H1 (cell line): ENCODE data around the gene CLDN4. TPM values are rescaled to one million over a fixed set of nuclear protein-coding genes. Genes with fewer than 3 reads are reported as not detected.

Experiments
- CTCF ChIA-PET: fragments of 300-600 bp; sonication (Branson Sonifier 250); formaldehyde crosslinking; loops from one replicate; lab custom pipeline; 2021; ENCODE audit not compliant: partially characterized antibody; lab: Charles Lee
- POLR2A ChIA-PET: fragments of 300-600 bp; sonication (Branson Sonifier 250); formaldehyde crosslinking; loops from one replicate; lab custom pipeline; 2021; ENCODE audit warnings: inconsistent platforms; ENCODE audit not compliant: partially characterized antibody; lab: Charles Lee
- DNase-seq, 2 experiments: peaks; one replicate each; pipeline versions ENCODE4 v3.0.0 to v3.0.0-alpha.2; 2010 to 2022; ENCODE audit warnings: low spot score in 2 of 2, low read depth in 1 of 2, mixed read lengths in 1 of 2
- FAIRE-seq: peaks from 2 replicates; lab custom pipeline; 2011; peaks lifted over from hg19 to GRCh38; lab: Jason Lieb, UNC
- H2AFZ ChIP-seq: 2 replicates; pipeline ENCODE4 v1.8.1; 2012; ENCODE audit warnings: low read length, inconsistent platforms
- H2AK5ac ChIP-seq: 2 replicates; pipeline ENCODE4 v1.6.1; 2013; ENCODE audit warnings: low read depth, low read length
- H2BK120ac ChIP-seq: replicated peaks from 2 replicates; pipeline ENCODE3; 2013; ENCODE audit warnings: low read depth, low read length, inconsistent platforms
- H2BK12ac ChIP-seq: 2 replicates; pipeline ENCODE4 v1.6.1; 2013; ENCODE audit warnings: low read depth, low read length
- H2BK15ac ChIP-seq: 2 replicates; pipeline ENCODE4 v1.6.1; 2013; ENCODE audit warnings: low read length
- H2BK20ac ChIP-seq: 2 replicates; pipeline ENCODE4 v1.6.1; 2013; ENCODE audit warnings: low read length
- H2BK5ac ChIP-seq: 2 replicates; pipeline ENCODE4 v1.6.1; 2013; ENCODE audit warnings: low read depth, low read length
- H3K14ac ChIP-seq: 2 replicates; pipeline ENCODE4 v1.6.1; 2013; ENCODE audit warnings: inconsistent platforms; ENCODE audit not compliant: insufficient read length
- H3K18ac ChIP-seq: 2 replicates; pipeline ENCODE4 v1.6.1; 2013; ENCODE audit warnings: low read length; ENCODE audit errors: extremely low read depth
- H3K23ac ChIP-seq: 2 replicates; pipeline ENCODE4 v1.6.1; 2013; ENCODE audit warnings: inconsistent platforms; ENCODE audit not compliant: insufficient read length
- H3K23me2 ChIP-seq: 2 replicates; pipeline ENCODE4 v1.6.1; 2013; ENCODE audit warnings: low read depth, low read length
- H3K27ac ChIP-seq: 2 replicates; pipeline ENCODE4 v1.6.1; 2011; ENCODE audit warnings: low read depth, low read length, inconsistent platforms
- H3K27me3 ChIP-seq, 4 experiments: replicated peaks in 1 of 4; 1 replicate in 1 of 4; 2 replicates in 3 of 4; pipeline versions ENCODE4 v1.6.1 to v1.8.1; 2011 to 2013; ENCODE audit warnings: low read length in 3 of 4, mild to moderate bottlenecking in 3 of 4, inconsistent platforms in 2 of 4, mixed read lengths in 2 of 4, moderate library complexity in 1 of 4; ENCODE audit not compliant: control insufficient read depth in 3 of 4, insufficient read depth in 3 of 4; ENCODE audit errors: extremely low read depth in 1 of 4
- H3K36me3 ChIP-seq, 4 experiments: 2 replicates each; pipeline versions ENCODE4 v1.6.1 to v1.8.1; 2011 to 2013; ENCODE audit warnings: mild to moderate bottlenecking in 4 of 4, low read length in 3 of 4, moderate library complexity in 2 of 4, control low read depth in 1 of 4, inconsistent platforms in 1 of 4; ENCODE audit not compliant: insufficient read depth in 4 of 4, control insufficient read depth in 2 of 4
- H3K4ac ChIP-seq: replicated peaks from 2 replicates; pipeline ENCODE3; 2013; ENCODE audit warnings: low read length, low read depth, mixed read lengths, inconsistent platforms; ENCODE audit not compliant: insufficient read length
- H3K4me1 ChIP-seq, 4 experiments: replicated peaks in 1 of 4; 1 replicate in 1 of 4; 2 replicates in 3 of 4; pipeline versions ENCODE4 v1.6.1 to v1.8.1; 2011 to 2013; ENCODE audit warnings: low read length in 3 of 4, inconsistent platforms in 2 of 4, mixed read lengths in 1 of 4; ENCODE audit not compliant: insufficient read depth in 4 of 4, control insufficient read depth in 3 of 4
- H3K4me2 ChIP-seq, 2 experiments: 2 replicates each; pipeline versions ENCODE4 v1.6.1 to v1.8.1; 2011 to 2013; ENCODE audit warnings: low read depth in 2 of 2, low read length in 2 of 2, control low read depth in 1 of 2, inconsistent platforms in 1 of 2, mild to moderate bottlenecking in 1 of 2; ENCODE audit not compliant: insufficient read depth in 1 of 2
- H3K4me3 ChIP-seq, 4 experiments: fragments of 200-600, 300-600 bp in 1 of 4; sonication (generic), shearing (Covaris generic), sonication (Bioruptor Twin) in 1 of 4; 2 replicates each; pipeline versions ENCODE4 v1.5.1 to v1.8.1; 2011 to 2016; ENCODE audit warnings: low read length in 4 of 4, low read depth in 3 of 4, control low read depth in 2 of 4, inconsistent platforms in 2 of 4, mild to moderate bottlenecking in 2 of 4, mixed read lengths in 1 of 4, moderate library complexity in 1 of 4; ENCODE audit not compliant: insufficient read depth in 2 of 4; ENCODE audit errors: extremely low read depth in 1 of 4
- H3K56ac ChIP-seq: replicated peaks from 2 replicates; pipeline ENCODE3; 2013; ENCODE audit warnings: low read depth, mild to moderate bottlenecking, mixed read lengths, low read length, inconsistent platforms; ENCODE audit not compliant: insufficient read length
- H3K79me1 ChIP-seq: 2 replicates; pipeline ENCODE4 v1.6.1; 2013; ENCODE audit warnings: low read depth, low read length, control low read depth
- H3K79me2 ChIP-seq, 2 experiments: 2 replicates each; pipeline versions ENCODE4 v1.6.1 to v1.8.1; 2012 to 2013; ENCODE audit warnings: low read length in 2 of 2, mild to moderate bottlenecking in 2 of 2, inconsistent platforms in 1 of 2; ENCODE audit not compliant: insufficient read depth in 2 of 2, control insufficient read depth in 1 of 2
- H3K9ac ChIP-seq, 4 experiments: replicated peaks in 1 of 4; 1 replicate in 1 of 4; 2 replicates in 3 of 4; pipeline versions ENCODE4 v1.6.1 to v1.8.1; 2011 to 2013; ENCODE audit warnings: low read depth in 3 of 4, low read length in 3 of 4, control low read depth in 2 of 4, mild to moderate bottlenecking in 2 of 4, moderate library complexity in 2 of 4, inconsistent platforms in 1 of 4; ENCODE audit errors: extremely low read depth in 1 of 4
- H3K9me3 ChIP-seq, 2 experiments: 2 replicates each; pipeline versions ENCODE4 v1.6.1 to v1.8.1; 2012 to 2013; ENCODE audit warnings: mild to moderate bottlenecking in 2 of 2, moderate library complexity in 2 of 2, control low read depth in 1 of 2, inconsistent platforms in 1 of 2, low read depth in 1 of 2, low read length in 1 of 2, mixed read lengths in 1 of 2; ENCODE audit not compliant: insufficient read depth in 2 of 2
- H4K20me1 ChIP-seq, 2 experiments: replicated peaks in 1 of 2; 2 replicates each; pipeline versions ENCODE3 to v1.8.1; 2011 to 2013; ENCODE audit warnings: inconsistent platforms in 2 of 2, low read length in 2 of 2, mild to moderate bottlenecking in 1 of 2; ENCODE audit not compliant: insufficient read depth in 2 of 2, control insufficient read depth in 1 of 2
- H4K5ac ChIP-seq: 2 replicates; pipeline ENCODE4 v1.6.1; 2013; ENCODE audit warnings: low read length, low read depth, mixed read lengths, inconsistent platforms; ENCODE audit not compliant: insufficient read length
- H4K8ac ChIP-seq: 2 replicates; pipeline ENCODE4 v1.8.0; 2013; ENCODE audit warnings: mild to moderate bottlenecking, moderate library complexity, low read length, inconsistent platforms; ENCODE audit not compliant: insufficient read depth; ENCODE audit errors: extremely low read depth
- H4K91ac ChIP-seq: replicated peaks from 2 replicates; pipeline ENCODE3; 2013; ENCODE audit warnings: low read length, mixed read lengths, inconsistent platforms; ENCODE audit not compliant: insufficient read length
- ASH2L ChIP-seq: fragments of 200-600, 300-600 bp; sonication (generic); IDR thresholded peaks from one replicate; pipeline ENCODE4 v1.7.1; 2017; ENCODE audit warnings: low read length
- HDAC6 ChIP-seq: IDR thresholded peaks from one replicate; pipeline ENCODE4 v1.7.1; 2012; ENCODE audit warnings: low read depth, mild to moderate bottlenecking, inconsistent platforms, low read length, moderate library complexity
- PHF8 ChIP-seq: fragments of 200-600 bp; sonication (generic); conservative IDR thresholded peaks from 2 replicates; pipeline ENCODE4 v1.7.1; 2012; ENCODE audit warnings: low read depth, mild to moderate bottlenecking, inconsistent platforms, low read length, moderate library complexity
- POLR2A ChIP-seq, 2 experiments: IDR thresholded peaks; 1 replicate in 1 of 2; 2 replicates in 1 of 2; pipeline ENCODE4 v1.6.1; 2011; ENCODE audit warnings: low read depth in 2 of 2, low read length in 2 of 2, mild to moderate bottlenecking in 2 of 2; ENCODE audit errors: control extremely low read depth in 1 of 2
- RAD21 ChIP-seq, 2 experiments: IDR thresholded peaks in 1 of 2; conservative IDR thresholded peaks in 1 of 2; 2 replicates each; pipeline ENCODE4 v1.6.1; 2011; ENCODE audit warnings: low read depth in 2 of 2, low read length in 2 of 2, improper control_type of control experiment in 1 of 2, inconsistent platforms in 1 of 2, mild to moderate bottlenecking in 1 of 2, moderate library complexity in 1 of 2
- RBBP5 ChIP-seq: IDR thresholded peaks from 2 replicates; pipeline ENCODE4 v1.7.1; 2012; ENCODE audit warnings: low read depth, mild to moderate bottlenecking, inconsistent platforms, low read length, moderate library complexity, borderline replicate concordance
- RNF2 ChIP-seq: fragments of 200-900, 300-1000 bp; sonication (generic); IDR thresholded peaks from 2 replicates; pipeline ENCODE4 v1.7.1; 2016; ENCODE audit warnings: borderline replicate concordance, low read depth, mild to moderate bottlenecking, antibody characterized with exemption, low read length; ENCODE audit not compliant: poor library complexity, severe bottlenecking; ENCODE audit errors: missing control alignments
- RXRA ChIP-seq: IDR thresholded peaks from 2 replicates; pipeline ENCODE4 v1.6.1; 2011; ENCODE audit warnings: low read depth, mild to moderate bottlenecking, low read length, moderate library complexity; ENCODE audit not compliant: insufficient read depth
- WGBS, 2 experiments: shearing (Covaris generic) in 1 of 2; methylation state at CpG; one replicate each; pipeline versions ENCODE4 v1.1.6 to v1.1.7; 2013 to 2015; ENCODE audit warnings: low lambda C conversion rate in 2 of 2, mixed read lengths in 2 of 2, inconsistent platforms in 1 of 2, low coverage in 1 of 2, missing lambda C conversion rate in 1 of 2; ENCODE audit not compliant: insufficient replicate concordance in 2 of 2, insufficient coverage in 1 of 2, insufficient read length in 1 of 2; ENCODE audit errors: extremely low coverage in 1 of 2, missing lambda C conversion rate in 1 of 2; 5-methylcytosine and 5-hydroxymethylcytosine counted together
- polyA plus RNA-seq, 7 experiments: library from polyadenylated mRNA; depleted of rRNA in 3 of 7; stranded (reverse) in 5 of 7; unstranded in 2 of 7; fragments of >200 nt in 5 of 7; fragments of 200-250 nt in 2 of 7; gene quantifications; 1 replicate in 5 of 7; 2 replicates in 1 of 7; 4 replicates in 1 of 7; pipeline versions ENCODE4 v1.2.1 to v1.2.3, GENCODE V29; 2011 to 2013; ENCODE audit warnings: missing spikeins in 2 of 7, mixed read lengths in 2 of 7
- total RNA-seq: library from RNA; stranded (reverse); fragmentation: NEBNext Ultra II Directional; extraction: Animal tissue kit (Norgen Biotek cat#: 25700); gene quantifications from 2 replicates; pipeline ENCODE4 v1.2.1, GENCODE V29; 2021

Gene CLDN4
- total and polyA plus RNA-seq, 2 of the 8 experiments (the other 6 are each of a cell fraction or from before 2014, with no cell fraction given) = 28.0 to 69.3 TPM

DNA sequence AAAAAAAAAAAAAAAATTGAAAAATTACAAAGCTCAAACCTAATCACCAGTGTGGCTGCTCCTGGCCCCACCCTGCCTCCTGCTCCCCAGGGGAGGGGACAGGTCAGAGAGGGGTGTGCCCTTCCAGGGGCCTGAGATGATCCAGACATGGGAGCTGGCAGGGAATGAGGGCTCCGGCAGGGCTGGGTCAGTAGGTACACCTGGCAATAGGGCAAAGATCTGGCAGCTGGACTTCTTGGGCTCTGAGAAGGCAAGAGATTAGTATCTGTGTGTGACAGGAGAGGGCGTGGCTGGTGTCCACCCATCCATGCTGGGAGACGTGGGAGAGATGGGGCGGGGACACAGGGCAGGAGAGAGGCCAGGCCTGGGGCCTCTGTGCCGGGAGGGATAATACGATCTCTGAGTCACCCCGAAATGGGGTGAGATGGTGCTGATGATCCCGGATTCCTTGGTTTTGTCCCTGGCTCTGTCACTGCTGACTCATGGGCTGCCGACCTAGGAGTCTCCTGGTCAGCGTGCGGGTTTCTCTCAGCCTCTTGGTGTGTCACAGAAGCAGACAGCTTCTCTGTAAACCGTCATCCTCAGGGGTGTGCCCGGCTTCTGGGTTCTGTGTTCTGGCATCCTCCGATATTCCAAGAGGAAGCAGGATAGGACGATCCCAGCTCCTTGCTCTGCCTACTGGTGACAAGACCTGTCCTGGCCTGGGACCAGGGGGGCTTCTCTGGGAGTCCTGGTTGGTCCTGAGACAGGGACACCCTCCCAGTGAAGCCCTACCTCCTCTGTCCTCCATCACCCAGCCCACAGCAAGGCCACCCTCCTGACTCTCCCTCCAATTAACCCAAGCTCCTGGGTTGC, 8.2 kb upstream of the CLDN4 start:
- no peak for DNase-seq
- ChIA-PET CTCF (interaction anchor here (0.6 to 3.4 kb wide), 15 partner anchors 11 to 380 kb away, joined by 3 to 19 read pairs (median 4); partner anchors contain the start of gene ABHD11), POLR2A (interaction anchor here (1.1 to 3.4 kb wide), 4 partner anchors 7 to 18 kb away, joined by 3 to 20 read pairs (median 4); no protein-coding TSS in a partner anchor)
- H3K56ac ChIP-seq = no peak overlapping the region
- H2AFZ ChIP-seq = no peak overlapping the region
- no peak overlapping the region for H3K4me3 ChIP-seq
- H3K23me2 ChIP-seq = no peaks in the 10 kb centered on the region
- H4K20me1 ChIP-seq = no peaks in the 10 kb centered on the region
- no peak overlapping the region for H3K23ac ChIP-seq
- H3K4ac ChIP-seq = no peak overlapping the region
- WGBS, 2 experiments = 90% methylated on average over 14 of the region's 15 CpGs; no CpG with 5 or more reads in 1 of the 2 experiments
- H3K4me1 ChIP-seq = peaks cover 3 to 5% (median 4%) of the 10 kb centered on the region in 4 experiments
- H3K18ac ChIP-seq = no peak overlapping the region
- no peak overlapping the region; a peak in 2 of 7 replicates for H3K9ac ChIP-seq
- H3K4me2 ChIP-seq = no peak overlapping the region
- H2AK5ac ChIP-seq = no peak overlapping the region
- no peak overlapping the region for H2BK120ac ChIP-seq
- FAIRE-seq = no peak
- no peak overlapping the region for H3K14ac ChIP-seq
- H3K36me3 ChIP-seq = no peaks in the 10 kb centered on the region
- no peaks in the 10 kb centered on the region for H3K79me1 ChIP-seq
- peak overlapping the region; percentile 68; the same call in 1 of the 2 replicates for H2BK12ac ChIP-seq
- H4K5ac ChIP-seq = no peak overlapping the region
- peaks cover 0 to 5% (median 0%) of the 10 kb centered on the region in 4 experiments; a peak in 1 of 7 replicates for H3K27me3 ChIP-seq
- peak overlapping the region; percentile 61; the same call in 1 of the 2 replicates for H2BK15ac ChIP-seq
- H2BK5ac ChIP-seq = 0 out of 2 replicates have a peak overlapping the region, but pooled peaks have one; percentile 24
- peak overlapping the region; percentile 65; the same call in 1 of the 2 replicates for H4K8ac ChIP-seq
- no peaks in the 10 kb centered on the region for H3K9me3 ChIP-seq
- no peaks in the 10 kb centered on the region for H3K79me2 ChIP-seq
- H2BK20ac ChIP-seq = no peak overlapping the region
- H3K27ac ChIP-seq = no peak overlapping the region
- H4K91ac ChIP-seq = no peak overlapping the region
- no peak for TF ChIP-seq POLR2A (IDR thresholded peaks at IDR 0.05; ENCODE audit: control extremely low read depth in 1 of 2, low read depth in 2 of 2, low read length in 2 of 2)
- TF ChIP-seq RBBP5 = no peak
- TF ChIP-seq PHF8 = no peak
- no peak for TF ChIP-seq HDAC6
- TF ChIP-seq ASH2L = no peak
- no peak for TF ChIP-seq RNF2
- TF ChIP-seq RAD21 (IDR thresholded peaks at IDR 0.05 in 1 of 2, conservative IDR thresholded peaks at IDR 0.05 in 1 of 2; ENCODE audit: low read depth in 2 of 2, low read length in 2 of 2) = no peak
- TF ChIP-seq RXRA = no peak
